H4 (cell line): Measurements from ENCODE around the gene NEDD8. TPM values are rescaled to one million over a fixed set of nuclear protein-coding genes. Genes with fewer than 3 reads are reported as not detected.
"Not testable (repeated sequence)": the region's sequence is repeated elsewhere in the genome, so short reads cannot be mapped to it uniquely, and the experiment has no call there.

ENCODE experiments used
- DNase-seq: peaks from one replicate; pipeline ENCODE4 v3.0.0-alpha.2; 2015; ENCODE audit warnings: low spot score
- total RNA-seq: library from RNA; depleted of rRNA; stranded (reverse); fragments of >200 nt; shearing (Covaris generic); gene quantifications from 2 replicates; pipeline ENCODE4 v1.2.3, GENCODE V29; 2014

The NEDD8 gene
- total RNA-seq, 1 experiment from 2014 or later: 314 TPM

GRCh38 chr14:24222987-24223386, 9.2 kb downstream of the NEDD8 start:
- not testable (repeated sequence) for DNase-seq

- DNase-seq: no peak
Observed at GRCh38 chr14:24219521-24219920, 12.6 kb downstream of the NEDD8 start.

GRCh38 chr14:24219080-24219479, 13.1 kb downstream of the NEDD8 start:
- no peak for DNase-seq

DNA sequence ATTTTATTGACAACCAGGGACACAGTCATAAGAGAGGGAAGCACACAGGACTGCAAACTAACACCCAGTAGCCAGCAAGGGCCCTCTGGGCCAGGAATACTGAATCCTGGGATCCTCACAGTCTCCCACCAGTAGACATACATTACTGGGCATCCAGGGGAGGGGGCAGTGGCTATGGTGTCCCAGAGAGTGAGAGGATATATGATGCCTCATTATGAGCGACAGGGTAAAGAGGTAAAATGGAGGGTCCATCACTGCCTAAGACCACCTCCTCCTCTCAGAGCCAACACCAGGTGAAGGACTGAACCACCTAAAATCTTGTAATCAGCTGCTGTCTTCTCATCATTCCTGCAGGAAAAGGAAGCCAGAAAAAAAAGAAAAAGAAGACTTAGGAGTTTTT, 15.3 kb downstream of the NEDD8 start:
- not testable (repeated sequence) for DNase-seq

- DNase-seq: no peak
Observed at GRCh38 chr14:24216345-24216699, 15.8 kb downstream of the NEDD8 start.

DNA sequence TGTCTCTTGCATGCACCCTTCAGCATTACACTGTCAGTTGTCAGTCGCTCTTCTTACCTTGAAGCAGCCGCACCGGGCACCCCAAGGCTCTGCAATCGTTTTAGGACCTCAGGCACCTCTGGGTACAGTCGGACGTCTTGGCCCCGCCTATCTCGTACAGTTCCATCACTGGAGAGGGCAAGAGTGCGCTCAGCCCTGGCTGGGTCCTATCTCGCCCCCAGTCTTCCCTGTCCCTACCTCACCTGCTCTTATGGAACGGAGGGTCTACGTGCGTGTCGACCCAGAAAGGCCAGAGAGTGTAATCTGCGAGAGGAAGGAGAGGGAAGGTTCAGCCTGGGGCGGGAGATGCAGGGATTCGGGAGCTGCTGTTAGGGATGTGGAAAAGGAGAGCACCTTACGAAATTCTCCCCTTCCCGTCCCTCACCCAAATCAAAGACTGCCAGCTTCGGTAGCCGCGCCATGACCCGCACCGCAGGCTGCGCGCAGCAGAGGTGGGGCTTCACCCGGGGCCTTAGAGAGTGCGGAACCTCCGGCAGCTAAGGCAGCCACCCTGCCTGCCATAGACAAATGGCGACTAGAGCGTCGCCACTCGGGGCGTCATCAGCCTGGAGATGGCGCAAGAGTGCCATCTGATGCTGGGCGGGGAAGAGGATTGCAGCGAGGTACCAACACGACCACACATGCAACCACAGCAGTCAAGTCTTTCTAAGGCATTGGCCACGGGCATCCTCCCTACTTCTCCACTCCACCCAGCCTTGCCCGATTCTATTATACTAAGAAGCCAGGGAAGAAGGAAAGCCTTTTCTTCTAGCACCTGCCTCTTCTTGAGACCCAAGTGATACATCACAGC, 16.4 kb downstream of the NEDD8 start, which contains the start of gene MDP1:
MDP1 (minus strand) TSS at position 572 of the 850 bp plus-strand sequence; CDS start at position 461, 111 bp downstream.
- DNase-seq: peak; percentile 89

DNA sequence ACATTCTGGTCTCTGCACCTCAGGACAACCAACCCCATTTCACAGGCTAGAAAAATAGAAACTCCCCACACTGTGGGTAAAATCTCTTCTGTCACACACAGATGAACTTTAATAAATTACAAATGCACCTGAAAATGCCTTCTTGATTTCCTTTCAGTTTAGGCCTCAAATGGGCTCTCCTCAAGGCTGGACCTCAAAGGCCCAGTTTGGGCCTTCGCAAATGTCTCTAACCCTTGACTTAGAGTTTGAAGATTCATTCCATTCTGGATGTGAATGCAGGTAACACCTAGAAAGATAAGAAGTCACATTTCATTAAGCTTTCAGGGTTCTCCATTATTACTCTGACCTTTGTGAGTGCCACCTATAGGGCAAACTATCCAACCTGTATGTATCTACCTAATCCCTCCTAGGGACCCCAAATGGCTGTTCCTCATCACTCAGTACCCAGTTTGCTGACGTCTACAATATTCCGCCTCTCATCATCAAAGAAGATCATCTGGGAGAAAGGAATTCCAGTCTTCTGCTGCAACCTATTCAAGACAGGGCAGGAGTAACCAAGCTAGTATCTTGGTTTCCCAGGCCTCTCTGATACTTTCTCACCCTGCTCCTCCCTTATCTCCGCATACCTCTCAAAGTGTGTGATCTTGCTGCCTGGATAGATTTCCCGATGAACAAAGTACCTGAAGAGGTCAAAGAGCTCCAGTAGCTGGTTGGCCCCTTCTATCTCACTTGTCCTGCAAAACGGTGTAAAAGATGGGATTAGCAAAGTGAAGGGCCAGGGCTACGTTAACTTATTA, 18.1 kb downstream of the NEDD8 start:
- no peak for DNase-seq

- DNase-seq: peak; percentile 99
Observed at GRCh38 chr14:24212924-24213865, 19.0 kb downstream of the NEDD8 start, which contains the start of gene CHMP4A. TSS of gene CHMP4A (minus strand) at chr14:24213488. CDS start at chr14:24213439, 49 bp downstream.

DNA sequence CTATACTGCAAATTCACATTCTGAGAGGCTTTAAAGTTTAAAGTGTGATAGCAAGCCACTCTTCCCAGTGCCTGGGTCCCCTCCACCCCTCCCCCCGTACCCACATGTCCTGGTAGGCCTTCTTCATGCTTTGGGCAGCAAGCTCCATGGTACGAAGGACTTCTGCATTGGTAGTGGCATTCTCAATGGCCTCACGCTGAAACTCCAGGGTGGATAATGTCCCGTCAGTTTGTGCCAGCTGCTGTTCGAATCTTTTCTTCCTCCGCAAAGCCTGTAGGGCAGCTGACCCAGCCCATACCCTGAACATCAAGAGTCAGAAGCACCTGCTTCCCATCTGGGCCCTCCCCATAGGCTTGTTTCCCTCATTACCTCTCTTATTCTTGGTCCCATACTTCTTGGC, 20.9 kb downstream of the NEDD8 start:
- no peak for DNase-seq

DNA sequence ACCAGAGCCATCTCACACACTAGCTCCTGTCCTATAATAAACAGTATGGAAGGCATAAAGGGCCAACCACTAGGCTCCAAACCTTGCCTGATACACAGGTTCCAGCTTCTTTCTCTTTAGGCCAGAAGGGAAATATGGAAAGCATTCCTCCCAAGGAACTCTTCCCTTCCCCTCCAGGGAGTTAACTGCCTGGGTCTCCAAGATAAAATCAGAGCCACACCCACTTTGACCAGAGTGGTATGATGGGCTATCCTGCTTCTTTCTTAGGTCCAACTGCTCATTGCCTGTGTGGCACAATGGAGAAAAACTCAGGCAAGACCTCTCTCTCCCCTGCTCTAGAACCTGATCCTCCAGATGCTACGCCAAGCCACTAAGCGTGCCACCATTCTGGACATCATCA, 24.5 kb downstream of the NEDD8 start:
- DNase-seq: no peak

DNA sequence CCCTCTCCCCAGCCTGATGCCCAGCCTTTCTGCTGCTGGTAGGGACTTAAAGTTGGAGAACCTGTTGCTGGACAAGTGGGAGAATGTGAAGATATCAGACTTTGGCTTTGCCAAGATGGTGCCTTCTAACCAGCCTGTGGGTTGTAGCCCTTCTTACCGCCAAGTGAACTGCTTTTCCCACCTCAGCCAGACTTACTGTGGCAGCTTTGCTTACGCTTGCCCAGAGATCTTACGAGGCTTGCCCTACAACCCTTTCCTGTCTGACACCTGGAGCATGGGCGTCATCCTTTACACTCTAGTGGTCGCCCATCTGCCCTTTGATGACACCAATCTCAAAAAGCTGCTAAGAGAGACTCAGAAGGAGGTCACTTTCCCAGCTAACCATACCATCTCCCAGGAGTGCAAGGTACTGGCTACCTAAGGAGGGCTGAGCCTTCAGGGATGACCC, 25.0 kb downstream of the NEDD8 start:
- DNase-seq: no peak

GRCh38 chr14:24206260-24207103, 25.7 kb downstream of the NEDD8 start:
- no peak for DNase-seq

DNA sequence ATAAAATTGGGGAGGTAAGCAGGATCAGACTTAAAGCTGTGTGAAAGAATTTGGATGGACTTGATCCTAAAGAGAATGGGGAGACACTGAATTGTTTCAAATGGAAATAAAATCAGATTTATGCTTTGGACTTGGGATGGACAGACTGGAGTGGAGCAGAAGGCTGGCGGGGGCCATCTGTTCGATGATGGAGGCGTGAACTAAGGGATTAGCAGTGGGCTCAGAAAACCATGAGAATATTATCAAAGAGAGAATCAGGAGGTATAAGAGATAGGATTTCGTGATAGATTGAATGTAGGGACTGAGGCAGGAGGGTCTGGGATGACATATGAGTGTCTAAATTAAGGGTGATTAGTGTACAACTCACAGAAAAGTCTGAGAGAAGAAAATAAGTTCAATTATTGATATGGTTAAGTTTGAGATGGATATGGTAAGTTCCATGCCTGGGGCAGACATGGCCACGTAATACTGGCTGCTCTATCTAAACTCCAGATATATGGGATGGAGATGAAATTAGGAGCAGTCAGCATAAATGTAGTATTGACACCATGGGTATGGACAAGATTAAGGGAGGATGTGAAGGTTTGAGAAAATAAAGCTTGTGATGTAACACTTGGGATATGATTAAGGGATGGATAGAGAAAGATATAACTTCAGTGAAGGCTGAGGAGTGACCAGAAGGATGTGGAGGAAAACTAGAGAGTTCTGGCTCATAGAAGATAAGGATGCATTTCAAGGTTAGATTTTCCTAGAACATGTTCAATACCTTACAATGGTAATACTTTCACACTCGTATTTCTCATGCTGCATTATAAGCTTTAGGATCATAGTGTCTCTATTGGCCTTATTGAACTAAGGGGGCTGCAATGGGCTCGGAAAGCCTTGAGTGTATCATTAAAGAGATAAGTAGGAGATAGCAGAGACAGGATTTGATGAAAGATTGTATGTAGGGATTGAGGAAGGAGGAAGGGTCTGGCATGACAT, 27.7 kb downstream of the NEDD8 start:
- DNase-seq: no peak

GRCh38 chr14:24203249-24203886, 28.8 kb downstream of the NEDD8 start:
- DNase-seq: not testable (repeated sequence)

GRCh38 chr14:24202538-24202937, 29.6 kb downstream of the NEDD8 start:
- not testable (repeated sequence) for DNase-seq

- no peak for DNase-seq
Observed at GRCh38 chr14:24198814-24199524, 33.2 kb downstream of the NEDD8 start.

- no peak for DNase-seq
Observed at GRCh38 chr14:24197056-24197450, 35.1 kb downstream of the NEDD8 start.
